HEK293T (cell line): ENCODE data around the gene PSMD5.

ENCODE experiments used
- ARNT ChIP-seq: fragments of 450-650 bp; IDR thresholded peaks from 2 replicates; pipeline ENCODE4 v1.6.1; 2017; ENCODE audit warnings: mild to moderate bottlenecking
- BHLHE40 ChIP-seq: fragments of 450-650 bp; IDR thresholded peaks from 2 replicates; pipeline ENCODE4 v1.6.1; 2016; ENCODE audit warnings: mild to moderate bottlenecking, moderate library complexity, borderline replicate concordance
- ELF4 ChIP-seq: fragments of 450-650 bp; IDR thresholded peaks from 2 replicates; pipeline ENCODE4 v1.6.1; 2017; ENCODE audit warnings: antibody characterized with exemption
- FOXM1 ChIP-seq: fragments of 450-650 bp; IDR thresholded peaks from 2 replicates; pipeline ENCODE4 v1.6.1; 2017; ENCODE audit warnings: mild to moderate bottlenecking, borderline replicate concordance
- LEF1 ChIP-seq: fragments of 450-650 bp; IDR thresholded peaks from 2 replicates; pipeline ENCODE4 v1.6.1; 2017; ENCODE audit warnings: mild to moderate bottlenecking, borderline replicate concordance
- NFRKB ChIP-seq: fragments of 450-650 bp; IDR thresholded peaks from 2 replicates; pipeline ENCODE4 v1.6.1; 2016; ENCODE audit warnings: mild to moderate bottlenecking, moderate library complexity
- SP1 ChIP-seq: fragments of 450-650 bp; IDR thresholded peaks from 2 replicates; pipeline ENCODE4 v1.6.1; 2017
- SUZ12 ChIP-seq: fragments of 450-650 bp; IDR thresholded peaks from 2 replicates; pipeline ENCODE4 v1.6.1; 2016; ENCODE audit warnings: mild to moderate bottlenecking

DNA sequence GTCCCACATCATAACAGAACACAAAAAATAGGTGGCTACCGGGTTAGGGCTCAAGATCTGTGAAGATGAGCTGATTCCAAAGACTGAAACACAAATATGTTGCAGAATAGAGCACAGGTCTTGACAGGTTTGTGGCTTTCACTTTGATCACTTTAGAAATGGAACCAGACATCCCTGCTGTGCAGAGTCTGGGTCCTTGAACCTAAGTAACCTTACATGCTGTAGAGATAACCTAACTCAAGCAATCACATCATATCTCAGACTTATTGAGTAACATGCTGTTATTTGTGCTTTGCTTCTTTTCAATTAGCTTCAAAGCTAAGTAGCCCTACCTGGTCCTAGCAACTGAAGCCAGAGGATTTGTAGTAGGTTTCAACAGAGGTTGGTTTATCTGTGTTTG lies 73.8 kb downstream of the PSMD5 start:
- no peak for TF ChIP-seq SUZ12
- no peak for TF ChIP-seq BHLHE40
- TF ChIP-seq SP1 = no peak
- no peak for TF ChIP-seq LEF1
- TF ChIP-seq FOXM1 = no peak
- TF ChIP-seq ELF4 = no peak
- no peak for TF ChIP-seq NFRKB
- TF ChIP-seq ARNT = no peak
